ENCODE data around the gene BMP7.
"Not testable (repeated sequence)": the region's sequence is repeated elsewhere in the genome, so short reads cannot be mapped to it uniquely, and the experiment has no call there.

BMP7 gene

DNA sequence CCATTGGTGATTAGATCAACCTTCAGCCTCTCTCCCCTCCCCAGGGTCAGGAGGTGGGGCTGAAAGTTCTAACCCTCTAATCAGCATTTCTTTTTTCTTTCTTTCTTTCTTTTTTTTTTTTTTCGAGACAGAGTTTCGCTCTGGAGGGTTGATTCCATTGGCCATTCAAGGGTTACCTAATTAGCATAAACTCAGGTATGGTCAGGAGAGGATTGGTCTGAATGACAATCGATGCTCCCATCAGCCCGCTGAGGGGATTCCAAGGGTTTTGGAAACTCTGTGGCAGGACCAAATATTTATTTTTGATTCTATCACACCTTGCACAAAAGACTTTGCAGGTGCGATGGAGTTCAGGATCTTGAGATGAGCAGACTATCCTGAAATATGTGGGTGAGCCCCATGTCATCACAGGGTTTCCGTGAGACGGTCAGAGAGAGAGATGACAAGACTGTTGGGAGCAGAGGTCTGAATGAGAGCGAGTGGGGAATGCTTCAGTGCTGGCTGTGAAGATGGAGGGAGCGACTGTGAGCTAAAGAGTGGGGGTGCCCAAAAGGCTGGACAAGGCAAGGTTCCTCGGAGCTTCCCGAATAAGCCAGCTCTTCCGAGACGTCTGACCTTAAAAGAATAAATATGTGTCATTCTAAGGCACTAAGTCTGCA is 107.1 kb downstream of the BMP7 start:
- Histone ChIP-seq H3K36me3 (ENCODE audit: control insufficient read depth in 1 of 2, insufficient read depth in 2 of 2, low read length in 2 of 2) (no peaks in the 10 kb centered on the region), H3K27me3 (ENCODE audit: low read depth, low read length) (no peaks in the 10 kb centered on the region), H3K4me3 (ENCODE audit: low read depth in 1 of 2, low read length in 2 of 2) (no peak overlapping the region), H3K4me1 (ENCODE audit: control insufficient read depth in 1 of 2, insufficient read depth in 2 of 2, low read length in 2 of 2) (no peaks in the 10 kb centered on the region), H3K27ac (ENCODE audit: low read length) (no peak overlapping the region), H3K9me3 (ENCODE audit: control insufficient read depth in 1 of 2, low read length in 2 of 2) (no peaks in the 10 kb centered on the region)

DNA sequence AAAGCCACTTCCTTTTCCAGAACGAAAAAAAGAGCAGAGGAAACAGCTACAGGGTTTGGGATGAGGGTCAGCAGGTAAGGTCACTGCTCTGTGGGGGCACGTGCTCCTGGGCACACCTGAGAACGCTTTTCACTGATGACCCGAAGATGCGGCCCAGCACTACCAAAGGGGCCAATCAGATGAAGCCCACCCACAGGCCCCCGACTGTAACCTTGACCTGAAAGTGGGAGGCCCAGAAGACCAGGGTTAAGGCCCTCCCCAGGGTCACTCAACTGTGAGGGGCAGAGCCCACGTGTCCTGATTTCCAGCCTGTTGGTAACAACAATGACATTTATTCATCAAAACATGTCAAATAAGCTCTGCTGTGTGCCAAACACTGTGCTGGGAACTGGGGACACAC is 108.0 kb downstream of the BMP7 start:
- no peaks in the 10 kb centered on the region for H3K9me3 ChIP-seq (ENCODE audit: control insufficient read depth in 1 of 2, low read length in 2 of 2)
- H3K36me3 ChIP-seq (ENCODE audit: control insufficient read depth in 1 of 2, insufficient read depth in 2 of 2, low read length in 2 of 2) = no peaks in the 10 kb centered on the region
- no peak overlapping the region for H3K4me3 ChIP-seq (ENCODE audit: low read depth in 1 of 2, low read length in 2 of 2)
- H3K27ac ChIP-seq (ENCODE audit: low read length) = no peak overlapping the region
- H3K4me1 ChIP-seq (ENCODE audit: control insufficient read depth in 1 of 2, insufficient read depth in 2 of 2, low read length in 2 of 2) = no peaks in the 10 kb centered on the region
- no peaks in the 10 kb centered on the region for H3K27me3 ChIP-seq (ENCODE audit: low read depth, low read length)

DNA sequence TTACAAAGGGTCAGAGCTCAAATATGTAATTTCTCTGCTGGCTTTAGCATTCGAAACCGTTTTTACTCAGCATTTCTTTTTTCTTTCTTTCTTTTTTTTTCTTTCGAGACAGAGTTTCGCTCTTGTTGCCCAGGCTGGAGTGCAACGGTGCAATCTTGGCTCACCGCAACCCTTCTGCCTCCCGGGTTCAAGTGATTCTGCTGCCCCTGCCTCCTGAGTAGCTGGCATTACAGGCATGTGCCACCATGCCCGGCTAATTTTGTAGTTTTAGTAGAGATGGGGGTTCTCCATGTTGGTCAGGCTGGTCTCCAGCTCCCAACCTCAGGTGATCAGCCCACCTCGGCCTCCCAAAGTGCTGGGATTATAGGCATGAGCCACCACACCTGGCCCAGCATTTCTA is 108.7 kb downstream of the BMP7 start:
- H3K4me3 ChIP-seq (ENCODE audit: low read depth in 1 of 2, low read length in 2 of 2); H3K36me3 ChIP-seq (ENCODE audit: control insufficient read depth in 1 of 2, insufficient read depth in 2 of 2, low read length in 2 of 2); H3K4me1 ChIP-seq (ENCODE audit: control insufficient read depth in 1 of 2, insufficient read depth in 2 of 2, low read length in 2 of 2); H3K9me3 ChIP-seq (ENCODE audit: control insufficient read depth in 1 of 2, low read length in 2 of 2); H3K27ac ChIP-seq (ENCODE audit: low read length); H3K27me3 ChIP-seq (ENCODE audit: low read depth, low read length): not testable (repeated sequence)

DNA sequence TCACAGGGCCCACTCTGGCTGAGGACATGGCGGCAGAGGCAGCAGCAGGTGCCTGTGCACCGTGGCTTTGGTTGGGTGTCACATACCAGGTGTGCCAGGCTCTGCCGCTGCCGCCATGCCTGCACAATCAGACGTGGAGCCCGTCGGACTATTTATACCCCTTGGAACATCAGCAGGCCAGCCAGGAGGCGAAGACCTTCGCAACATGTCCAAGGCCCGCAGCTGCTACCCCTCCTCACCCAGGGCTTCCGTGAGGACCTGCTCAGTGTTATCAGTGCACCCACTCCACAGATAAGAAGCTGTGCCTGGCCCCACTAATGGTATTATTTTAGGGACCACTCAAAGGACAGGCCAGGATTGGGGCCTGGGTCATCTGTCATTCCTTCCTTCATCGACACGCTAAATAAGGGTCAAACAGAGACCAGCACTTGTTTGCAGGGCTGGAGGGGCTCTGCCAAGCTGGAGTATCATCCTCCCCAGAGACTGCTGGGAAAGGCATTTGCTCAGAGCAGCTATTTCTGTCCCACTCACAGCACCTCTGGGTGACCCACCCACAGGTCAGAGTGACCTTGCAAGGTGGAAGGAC is 109.2 kb downstream of the BMP7 start:
- H3K9me3 ChIP-seq (ENCODE audit: control insufficient read depth in 1 of 2, low read length in 2 of 2) = no peaks in the 10 kb centered on the region
- H3K4me3 ChIP-seq (ENCODE audit: low read depth in 1 of 2, low read length in 2 of 2) = no peak overlapping the region
- no peak overlapping the region for H3K27ac ChIP-seq (ENCODE audit: low read length)
- no peaks in the 10 kb centered on the region for H3K4me1 ChIP-seq (ENCODE audit: control insufficient read depth in 1 of 2, insufficient read depth in 2 of 2, low read length in 2 of 2)
- no peaks in the 10 kb centered on the region for H3K36me3 ChIP-seq (ENCODE audit: control insufficient read depth in 1 of 2, insufficient read depth in 2 of 2, low read length in 2 of 2)
- no peaks in the 10 kb centered on the region for H3K27me3 ChIP-seq (ENCODE audit: low read depth, low read length)

DNA sequence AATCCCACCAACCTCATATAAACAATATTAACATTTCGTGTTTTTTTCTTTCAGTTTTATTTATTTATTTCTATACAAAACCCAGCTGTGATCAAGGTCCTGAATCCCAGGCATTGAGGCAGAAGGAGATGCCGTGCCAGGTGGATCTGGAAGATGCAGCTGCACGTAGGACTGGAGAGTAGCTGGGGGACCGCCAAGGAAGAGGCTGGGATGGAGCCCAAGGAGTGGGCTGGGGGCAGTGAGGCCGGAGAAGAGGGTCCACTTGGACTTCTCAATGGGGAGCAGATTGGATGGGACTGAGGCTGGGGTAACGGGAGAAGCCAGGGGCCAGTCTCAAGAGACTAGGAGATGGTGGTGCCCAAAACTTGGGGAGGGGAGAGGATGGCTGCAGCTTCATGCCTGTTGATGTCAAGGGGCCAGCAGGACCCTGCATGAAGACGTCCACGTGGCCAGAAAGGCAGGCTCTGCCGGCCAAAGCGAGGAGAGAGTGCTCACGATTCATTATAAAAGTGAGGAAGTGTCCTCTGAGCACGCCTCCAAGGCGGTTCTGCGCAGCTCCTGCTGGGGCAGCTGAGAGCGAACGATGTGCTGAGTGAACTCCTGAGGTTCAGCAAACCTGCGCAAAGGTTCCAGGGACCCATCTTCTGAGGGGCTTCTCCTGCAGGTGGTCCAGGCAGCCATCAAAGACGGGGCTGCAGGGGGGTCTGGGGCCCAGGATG is 110.3 kb downstream of the BMP7 start:
- H3K27me3 ChIP-seq (ENCODE audit: low read depth, low read length) = no peaks in the 10 kb centered on the region
- no peaks in the 10 kb centered on the region for H3K36me3 ChIP-seq (ENCODE audit: control insufficient read depth in 1 of 2, insufficient read depth in 2 of 2, low read length in 2 of 2)
- H3K4me3 ChIP-seq (ENCODE audit: low read depth in 1 of 2, low read length in 2 of 2) = no peak overlapping the region
- no peak overlapping the region for H3K27ac ChIP-seq (ENCODE audit: low read length)
- no peaks in the 10 kb centered on the region for H3K4me1 ChIP-seq (ENCODE audit: control insufficient read depth in 1 of 2, insufficient read depth in 2 of 2, low read length in 2 of 2)
- no peaks in the 10 kb centered on the region for H3K9me3 ChIP-seq (ENCODE audit: control insufficient read depth in 1 of 2, low read length in 2 of 2)

DNA sequence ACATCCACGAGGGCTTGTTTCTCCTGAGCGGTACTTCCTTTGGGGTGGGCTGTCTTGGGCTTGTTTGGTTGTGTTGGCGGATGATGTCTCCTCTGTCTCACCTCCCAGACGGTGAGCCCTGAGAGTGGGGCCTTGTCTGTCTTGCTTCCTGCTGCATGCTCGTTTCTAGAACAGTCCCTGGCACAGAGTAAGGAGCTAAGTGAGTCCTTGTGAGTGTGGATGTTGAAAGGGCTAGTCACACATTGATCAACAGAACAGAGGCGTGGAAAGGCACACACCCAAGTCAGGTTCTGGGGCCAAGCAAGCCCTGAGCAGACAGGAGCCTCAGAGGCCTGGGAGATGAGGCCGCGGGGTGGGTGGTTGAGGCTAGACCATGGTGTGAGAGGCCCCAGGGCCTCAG is 111.0 kb downstream of the BMP7 start:
- H3K4me3 ChIP-seq (ENCODE audit: low read depth in 1 of 2, low read length in 2 of 2) = no peak overlapping the region
- no peaks in the 10 kb centered on the region for H3K9me3 ChIP-seq (ENCODE audit: control insufficient read depth in 1 of 2, low read length in 2 of 2)
- no peaks in the 10 kb centered on the region for H3K4me1 ChIP-seq (ENCODE audit: control insufficient read depth in 1 of 2, insufficient read depth in 2 of 2, low read length in 2 of 2)
- no peaks in the 10 kb centered on the region for H3K36me3 ChIP-seq (ENCODE audit: control insufficient read depth in 1 of 2, insufficient read depth in 2 of 2, low read length in 2 of 2)
- no peak overlapping the region for H3K27ac ChIP-seq (ENCODE audit: low read length)
- H3K27me3 ChIP-seq (ENCODE audit: low read depth, low read length) = no peaks in the 10 kb centered on the region

DNA sequence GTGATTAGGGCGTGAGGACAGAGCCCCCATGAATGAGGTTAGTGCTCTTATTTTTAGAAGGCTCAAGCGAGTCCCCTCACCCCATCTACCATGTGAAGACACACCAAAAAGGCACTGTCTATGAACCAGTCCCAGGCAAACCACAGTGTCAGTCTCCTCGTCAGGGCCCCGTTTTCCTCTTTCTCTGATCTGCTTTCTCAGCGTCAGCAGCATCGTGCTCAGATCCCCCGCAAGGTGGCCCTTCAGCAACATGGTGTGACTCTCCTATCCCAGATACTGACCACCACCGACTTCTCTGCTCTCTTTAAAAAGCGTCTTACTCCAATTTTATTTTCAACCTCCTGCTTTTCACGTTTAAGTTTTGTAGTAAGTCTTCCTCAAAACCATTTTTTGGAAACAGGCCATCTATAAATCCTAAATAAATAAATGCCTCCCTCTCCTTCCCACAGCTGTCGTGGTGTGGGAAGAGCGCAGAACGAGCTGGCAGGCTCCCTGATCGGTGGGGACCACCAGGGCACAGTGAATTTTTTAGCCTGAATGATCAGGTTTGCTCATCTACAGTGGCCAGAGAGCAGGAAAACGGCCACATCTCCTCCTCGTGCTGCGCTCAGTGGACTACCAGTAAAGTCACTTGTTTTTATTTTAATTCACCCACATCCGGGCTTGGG is 113.1 kb downstream of the BMP7 start:
- H3K4me3 ChIP-seq (ENCODE audit: low read depth in 1 of 2, low read length in 2 of 2) = no peak overlapping the region
- no peaks in the 10 kb centered on the region for H3K36me3 ChIP-seq (ENCODE audit: control insufficient read depth in 1 of 2, insufficient read depth in 2 of 2, low read length in 2 of 2)
- no peaks in the 10 kb centered on the region for H3K27me3 ChIP-seq (ENCODE audit: low read depth, low read length)
- no peaks in the 10 kb centered on the region for H3K9me3 ChIP-seq (ENCODE audit: control insufficient read depth in 1 of 2, low read length in 2 of 2)
- no peak overlapping the region for H3K27ac ChIP-seq (ENCODE audit: low read length)
- no peaks in the 10 kb centered on the region for H3K4me1 ChIP-seq (ENCODE audit: control insufficient read depth in 1 of 2, insufficient read depth in 2 of 2, low read length in 2 of 2)

DNA sequence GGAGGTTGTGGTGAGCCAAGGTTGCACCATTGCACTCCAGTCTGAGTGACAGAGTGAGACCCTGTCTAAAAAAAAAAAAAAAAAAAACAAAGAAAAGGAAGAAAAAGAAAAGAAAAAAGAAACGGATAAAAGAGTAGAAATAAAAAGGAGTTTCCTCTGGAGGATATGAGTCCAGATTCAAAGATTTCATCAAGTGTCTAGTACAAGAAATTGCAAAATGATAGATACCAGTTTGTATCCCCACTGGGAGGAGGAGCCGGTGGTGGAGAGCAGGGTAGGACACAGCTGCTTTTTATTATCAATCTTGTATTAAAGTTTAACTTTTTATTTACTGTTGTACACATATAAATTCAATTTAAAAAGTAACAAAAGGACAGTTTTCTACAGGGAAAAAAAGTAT is 113.9 kb downstream of the BMP7 start:
- no peak overlapping the region for H3K4me3 ChIP-seq (ENCODE audit: low read depth in 1 of 2, low read length in 2 of 2)
- H3K4me1 ChIP-seq (ENCODE audit: control insufficient read depth in 1 of 2, insufficient read depth in 2 of 2, low read length in 2 of 2) = no peaks in the 10 kb centered on the region
- no peaks in the 10 kb centered on the region for H3K36me3 ChIP-seq (ENCODE audit: control insufficient read depth in 1 of 2, insufficient read depth in 2 of 2, low read length in 2 of 2)

DNA sequence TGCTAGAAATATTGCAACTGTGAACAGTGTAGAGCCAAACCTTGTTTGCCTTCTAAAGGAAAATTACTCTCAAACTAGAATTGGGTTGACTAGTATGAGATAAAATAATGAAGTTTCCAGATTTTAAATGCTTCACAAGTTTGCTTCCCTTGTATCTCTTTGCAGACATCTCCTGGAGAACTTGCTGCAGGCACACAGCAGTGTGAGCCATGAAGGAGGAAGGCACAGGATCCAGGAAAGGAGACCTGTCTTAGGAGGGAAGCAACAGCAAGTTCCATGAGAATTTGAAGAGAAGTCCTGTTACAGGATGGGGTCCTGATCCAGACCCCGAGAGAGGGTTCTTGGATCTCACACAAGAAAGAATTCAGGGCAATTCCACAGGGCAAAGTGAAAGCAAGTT is 115.9 kb downstream of the BMP7 start:
- Histone ChIP-seq H3K36me3 (ENCODE audit: control insufficient read depth in 1 of 2, insufficient read depth in 2 of 2, low read length in 2 of 2) (no peaks in the 10 kb centered on the region), H3K4me3 (ENCODE audit: low read depth in 1 of 2, low read length in 2 of 2) (no peak overlapping the region), H3K27ac (ENCODE audit: low read length) (no peak overlapping the region)

More for the DNA sequence above, 113.9 kb downstream of the BMP7 start:
- Histone ChIP-seq H3K27ac (ENCODE audit: low read length) (no peak overlapping the region), H3K9me3 (ENCODE audit: control insufficient read depth in 1 of 2, low read length in 2 of 2) (no peaks in the 10 kb centered on the region), H3K27me3 (ENCODE audit: low read depth, low read length) (peaks cover 2% of the 10 kb centered on the region)

DNA sequence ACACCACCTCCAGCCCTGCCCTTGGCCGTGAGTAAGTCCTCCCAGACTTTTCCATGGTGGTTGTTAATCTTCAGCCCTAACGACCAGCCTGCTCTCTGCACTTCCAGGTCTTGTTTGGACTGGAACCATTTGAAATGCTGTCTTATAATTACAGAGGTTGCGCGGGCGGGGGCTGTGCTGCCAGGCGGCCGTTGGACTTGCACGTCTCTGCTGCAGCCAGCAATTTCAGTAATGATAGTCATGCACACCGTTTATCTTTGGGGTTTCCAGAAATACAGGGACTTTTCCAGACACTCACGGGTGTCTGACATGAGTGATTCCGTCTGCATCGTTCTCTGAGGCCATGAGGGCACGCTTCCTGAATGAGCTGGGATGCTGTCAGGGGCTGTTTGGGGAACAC is 118.2 kb downstream of the BMP7 start:
- Histone ChIP-seq H3K27ac (ENCODE audit: low read length) (no peak overlapping the region), H3K27me3 (ENCODE audit: low read depth, low read length) (peaks cover 3% of the 10 kb centered on the region), H3K9me3 (ENCODE audit: control insufficient read depth in 1 of 2, low read length in 2 of 2) (no peaks in the 10 kb centered on the region), H3K4me1 (ENCODE audit: control insufficient read depth in 1 of 2, insufficient read depth in 2 of 2, low read length in 2 of 2) (no peaks in the 10 kb centered on the region), H3K4me3 (ENCODE audit: low read depth in 1 of 2, low read length in 2 of 2) (no peak overlapping the region), H3K36me3 (ENCODE audit: control insufficient read depth in 1 of 2, insufficient read depth in 2 of 2, low read length in 2 of 2) (no peaks in the 10 kb centered on the region)

More for the DNA sequence above, 115.9 kb downstream of the BMP7 start:
- H3K27me3 ChIP-seq (ENCODE audit: low read depth, low read length) = peaks cover 3% of the 10 kb centered on the region
- no peaks in the 10 kb centered on the region for H3K9me3 ChIP-seq (ENCODE audit: control insufficient read depth in 1 of 2, low read length in 2 of 2)
- no peaks in the 10 kb centered on the region for H3K4me1 ChIP-seq (ENCODE audit: control insufficient read depth in 1 of 2, insufficient read depth in 2 of 2, low read length in 2 of 2)

DNA sequence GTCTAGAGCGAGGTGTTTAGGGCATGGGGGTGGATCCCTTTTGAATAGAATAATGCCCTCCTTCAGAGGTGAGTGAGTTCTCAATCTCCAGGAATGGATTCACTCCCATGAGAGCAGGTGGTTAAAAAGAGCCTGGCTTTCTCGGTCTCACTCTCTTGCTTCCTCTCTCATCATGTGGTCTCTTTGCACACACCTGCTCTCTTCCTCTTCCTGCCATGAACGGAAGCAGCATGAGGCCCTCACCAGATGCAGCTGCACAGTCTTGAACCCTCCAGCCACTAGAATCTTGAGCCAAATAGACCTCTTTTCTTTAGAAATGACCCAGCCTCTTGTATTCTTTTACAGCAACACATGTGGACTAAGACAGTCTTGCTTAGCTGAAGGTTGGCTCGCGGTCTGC is 119.3 kb downstream of the BMP7 start:
- H3K4me1 ChIP-seq (ENCODE audit: control insufficient read depth in 1 of 2, insufficient read depth in 2 of 2, low read length in 2 of 2) = no peaks in the 10 kb centered on the region
- peaks cover 3% of the 10 kb centered on the region for H3K27me3 ChIP-seq (ENCODE audit: low read depth, low read length)
- H3K4me3 ChIP-seq (ENCODE audit: low read depth in 1 of 2, low read length in 2 of 2) = no peak overlapping the region
- H3K9me3 ChIP-seq (ENCODE audit: control insufficient read depth in 1 of 2, low read length in 2 of 2) = no peaks in the 10 kb centered on the region
- no peaks in the 10 kb centered on the region for H3K36me3 ChIP-seq (ENCODE audit: control insufficient read depth in 1 of 2, insufficient read depth in 2 of 2, low read length in 2 of 2)
- no peak overlapping the region for H3K27ac ChIP-seq (ENCODE audit: low read length)

All from muscle layer of duodenum (tissue), 2 donors.